HG03097 (cell line): ENCODE results near the gene DGCR6.
"Not testable (repeated sequence)": the region's sequence is repeated elsewhere in the genome, so short reads cannot be mapped to it uniquely, and the experiment has no call there.

Experiments used
- ATAC-seq: cut with Tn5 transposase; IDR thresholded peaks from one replicate; pipeline ENCODE4 v1.9.1; 2021; ENCODE audit not compliant: unreplicated experiment, low FRiP score

DGCR6 gene

DNA sequence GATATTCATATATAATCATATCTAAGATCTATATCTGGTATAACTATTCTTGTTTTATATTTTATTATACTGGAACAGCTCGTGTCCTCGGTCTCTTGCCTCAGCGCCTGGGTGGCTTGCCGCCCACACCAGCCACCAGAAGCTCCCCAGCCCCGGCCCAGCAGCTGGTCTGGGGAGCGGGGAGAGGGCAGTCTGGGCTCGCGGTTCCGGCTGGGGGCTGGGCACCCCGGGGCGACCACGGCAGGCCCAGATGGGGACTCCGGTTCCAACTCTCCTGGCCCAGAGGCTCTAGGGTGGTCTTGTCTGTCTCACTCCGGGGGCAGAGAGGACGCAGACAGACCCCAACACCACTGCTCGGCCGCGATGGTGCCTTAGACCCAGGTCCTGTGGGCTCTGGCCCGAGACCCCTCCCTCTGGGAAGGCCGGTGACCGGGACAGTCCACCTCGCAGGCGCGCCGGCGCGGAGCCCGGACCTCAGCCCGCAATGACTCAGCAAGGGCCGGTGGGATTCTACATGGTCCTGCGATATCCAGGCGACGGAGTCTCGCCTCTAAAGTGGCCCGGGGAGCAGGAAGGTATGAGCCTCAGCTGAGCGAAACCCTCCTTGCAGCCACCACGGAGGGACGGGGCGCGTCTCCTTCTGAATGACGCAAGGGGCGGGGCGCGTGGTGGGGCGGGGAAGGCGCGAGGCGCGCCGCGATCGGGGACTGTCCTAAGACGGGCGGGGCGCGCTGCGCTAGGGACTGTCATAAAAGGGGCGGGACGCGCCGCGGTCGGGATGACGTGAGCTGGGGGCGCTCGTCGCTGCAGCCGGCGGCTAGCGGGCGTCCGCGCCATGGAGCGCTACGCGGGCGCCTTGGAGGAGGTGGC is at the start of gene DGCR6:
DGCR6 (plus strand) TSS at position 781 of the 870 bp plus-strand sequence; CDS start at position 836, 55 bp downstream.
- ATAC-seq = no peak

GRCh38 chr22:18859314-18859713 is 46.8 kb upstream of the DGCR6 start:
- ATAC-seq = not testable (repeated sequence)

- not testable (repeated sequence) for ATAC-seq
These were observed 24.9 kb upstream of the DGCR6 start for GRCh38 chr22:18881260-18881659.

- ATAC-seq = not testable (repeated sequence)
These were observed 21.7 kb upstream of the DGCR6 start for GRCh38 chr22:18884465-18884864.

DNA sequence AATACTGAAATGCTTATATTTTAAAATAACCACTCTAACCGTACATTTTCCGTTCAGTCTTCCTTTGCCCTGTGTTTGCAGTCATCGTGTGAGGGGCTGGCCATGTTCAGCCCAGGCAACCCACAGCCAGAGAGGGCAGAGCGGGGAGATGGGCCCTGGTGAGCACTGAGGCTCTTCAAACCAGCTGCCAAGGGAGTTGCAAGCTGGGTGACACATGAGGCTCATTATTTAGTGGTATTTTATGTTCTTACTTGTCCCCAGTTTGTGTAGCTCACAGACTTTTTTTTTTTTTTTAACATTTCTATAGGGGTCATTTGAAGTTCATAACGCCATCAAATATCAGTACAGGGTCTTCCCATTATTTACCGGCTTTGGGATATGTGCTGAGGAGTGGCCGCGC is 18.0 kb upstream of the DGCR6 start:
- no peak for ATAC-seq

DNA sequence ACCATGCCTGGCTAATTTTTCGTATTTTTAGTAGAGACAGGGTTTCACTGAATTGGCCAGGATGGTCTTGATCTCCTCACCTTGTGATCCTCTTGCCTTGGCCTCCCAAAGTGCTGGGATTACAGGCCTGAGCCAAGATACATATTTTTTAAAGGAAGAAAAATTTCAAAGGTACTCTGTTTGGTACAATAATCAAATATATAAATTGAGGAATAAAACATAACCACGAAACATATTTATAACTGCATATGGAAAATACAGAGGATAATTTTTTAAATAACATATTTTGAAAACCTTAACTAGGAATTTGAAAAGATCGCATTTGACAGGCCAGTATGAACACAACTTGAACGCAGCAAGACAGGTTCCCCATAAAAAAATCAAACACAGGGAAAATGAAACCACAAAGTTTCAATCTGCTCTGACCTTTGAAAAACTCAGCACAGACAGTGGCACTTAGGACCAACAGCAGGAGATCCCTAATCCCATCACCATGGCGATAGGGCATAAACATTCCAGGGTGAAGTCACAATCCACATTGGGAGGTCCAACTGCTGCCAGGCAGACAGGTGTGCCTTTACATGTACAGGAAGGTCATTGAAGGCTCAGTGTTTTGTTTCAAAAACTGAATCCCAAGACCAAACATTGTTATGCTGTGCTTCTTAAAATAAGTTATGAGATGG is 15.5 kb upstream of the DGCR6 start:
- ATAC-seq = not testable (repeated sequence)

DNA sequence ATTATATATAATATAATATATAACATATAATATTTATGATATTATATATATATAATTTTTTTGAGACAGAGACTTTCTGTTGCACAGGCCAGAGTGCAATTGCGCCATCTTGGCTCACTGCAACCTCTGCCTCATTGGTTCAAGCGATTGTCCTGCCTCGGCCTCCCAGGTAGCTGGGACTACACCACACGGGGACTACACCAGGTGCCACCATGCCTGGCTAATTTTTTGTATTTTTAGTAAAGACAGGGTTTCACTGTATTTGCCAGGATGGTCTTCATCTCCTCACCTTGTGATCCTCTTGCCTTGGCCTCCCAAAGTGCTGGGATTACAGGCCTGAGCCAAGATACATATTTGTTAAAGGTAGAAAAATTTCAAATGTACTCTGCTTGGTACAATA is 12.3 kb upstream of the DGCR6 start:
- not testable (repeated sequence) for ATAC-seq

DNA sequence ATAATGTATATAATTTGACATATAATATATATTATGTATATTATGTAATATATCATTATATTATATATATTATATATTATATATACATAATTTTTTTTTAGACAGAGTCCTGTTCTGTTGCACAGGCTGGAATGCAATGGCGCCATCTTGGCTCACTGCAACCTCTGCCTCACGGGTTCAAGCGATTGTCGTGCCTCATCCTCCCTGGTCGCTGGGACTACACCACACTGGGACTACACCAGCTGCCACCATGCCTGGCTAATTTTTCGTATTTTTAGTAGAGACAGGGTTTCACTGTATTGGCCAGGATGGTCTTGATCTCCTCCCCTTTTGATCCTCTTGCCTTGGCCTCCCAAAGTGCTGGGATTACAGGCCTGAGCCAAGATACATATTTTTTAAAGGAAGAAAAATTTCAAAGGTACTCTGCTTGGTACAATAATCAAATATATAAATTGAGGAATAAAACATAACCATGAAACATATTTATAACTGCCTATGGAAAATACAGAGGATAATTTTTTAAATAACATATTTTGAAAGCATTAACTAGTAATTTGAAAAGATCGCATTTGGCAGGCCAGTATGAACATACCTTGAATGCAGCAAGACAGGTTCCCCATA is 10.0 kb upstream of the DGCR6 start:
- ATAC-seq = not testable (repeated sequence)

GRCh38 chr22:18906410-18906745 is 258 bp downstream of the DGCR6 start:
- ATAC-seq = not testable (repeated sequence)

DNA sequence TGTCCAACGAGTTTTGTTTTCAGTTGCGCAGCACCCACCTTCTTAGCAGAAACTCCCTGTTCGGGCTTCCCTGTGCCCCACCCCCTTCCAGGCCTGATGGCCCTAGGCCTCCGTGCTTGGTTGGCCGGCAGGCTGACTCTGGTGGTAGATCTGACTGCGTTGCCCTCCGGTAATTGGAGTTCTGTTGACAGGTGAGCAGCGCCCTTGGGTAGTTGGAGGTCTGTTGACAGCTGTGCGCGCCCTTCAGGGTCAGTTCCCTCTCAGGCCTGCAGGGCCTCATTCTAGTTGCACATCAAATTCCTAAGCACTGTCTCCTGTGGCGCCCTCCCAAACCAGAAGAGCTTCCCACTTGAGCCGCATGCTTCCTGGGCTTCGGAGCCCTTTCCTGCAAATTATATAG is 776 bp downstream of the DGCR6 start:
- ATAC-seq = no peak

- ATAC-seq = no peak
These were observed 3.4 kb downstream of the DGCR6 start for GRCh38 chr22:18909556-18909955.

DNA sequence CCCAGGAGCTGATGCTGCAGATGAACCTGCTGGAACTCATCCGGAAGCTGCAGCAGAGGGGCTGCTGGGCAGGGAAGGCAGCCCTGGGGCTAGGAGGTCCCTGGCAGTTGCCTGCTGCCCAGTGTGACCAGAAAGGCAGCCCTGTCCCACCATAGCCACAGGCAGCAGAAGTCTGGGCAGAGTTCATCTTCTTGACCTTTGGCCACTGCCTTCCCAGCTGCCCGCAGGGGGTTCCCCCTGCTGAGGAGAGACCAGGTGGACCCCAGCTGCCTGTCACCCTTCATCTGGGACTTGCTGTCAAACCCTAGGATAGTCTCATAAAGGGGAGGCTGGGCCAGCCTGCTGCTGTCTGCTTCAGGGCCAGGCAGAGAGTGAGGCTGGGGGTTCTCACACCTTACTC is 5.4 kb downstream of the DGCR6 start:
- not testable (repeated sequence) for ATAC-seq

GRCh38 chr22:18912264-18912946 is 6.3 kb downstream of the DGCR6 start:
- not testable (repeated sequence) for ATAC-seq

DNA sequence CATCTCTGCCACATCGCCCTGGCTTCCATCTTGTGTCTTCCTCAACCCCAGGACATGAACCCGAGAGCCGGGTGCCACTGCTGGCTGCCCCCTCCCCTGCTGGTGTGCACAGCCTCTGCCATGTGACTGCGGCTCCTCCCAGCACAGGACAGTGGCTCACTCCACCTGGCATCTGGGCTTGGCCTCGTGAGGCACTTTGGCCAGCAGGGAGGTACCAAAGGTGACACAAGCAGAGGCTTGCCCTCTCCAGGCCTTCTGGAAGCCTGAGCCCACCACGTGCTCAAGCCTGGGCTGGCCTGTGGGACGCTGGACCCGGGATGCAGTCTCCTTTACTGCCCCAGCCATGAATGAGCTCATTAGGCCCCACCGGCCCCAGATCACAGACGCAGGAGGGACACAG is 8.4 kb downstream of the DGCR6 start:
- not testable (repeated sequence) for ATAC-seq

DNA sequence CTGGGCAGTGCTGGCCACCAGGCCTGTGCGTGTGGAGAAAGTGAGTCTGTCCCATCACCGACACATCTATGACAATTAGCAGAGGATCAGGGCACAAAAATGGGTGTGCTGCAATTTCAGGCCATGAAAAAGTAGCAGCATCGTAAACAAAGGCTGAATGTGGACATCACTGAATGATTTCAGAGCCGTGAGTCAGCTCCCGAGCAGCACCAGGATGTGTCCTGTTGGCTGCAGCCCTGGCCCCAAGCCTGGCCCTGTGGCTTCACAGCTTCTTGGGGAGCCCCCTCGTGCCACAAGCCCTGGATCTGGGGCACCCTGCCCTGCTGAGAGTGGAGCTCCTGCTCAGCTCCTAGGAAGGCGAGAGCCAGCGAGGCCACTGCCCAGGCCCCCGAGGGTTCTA is 9.4 kb downstream of the DGCR6 start:
- ATAC-seq = not testable (repeated sequence)

DNA sequence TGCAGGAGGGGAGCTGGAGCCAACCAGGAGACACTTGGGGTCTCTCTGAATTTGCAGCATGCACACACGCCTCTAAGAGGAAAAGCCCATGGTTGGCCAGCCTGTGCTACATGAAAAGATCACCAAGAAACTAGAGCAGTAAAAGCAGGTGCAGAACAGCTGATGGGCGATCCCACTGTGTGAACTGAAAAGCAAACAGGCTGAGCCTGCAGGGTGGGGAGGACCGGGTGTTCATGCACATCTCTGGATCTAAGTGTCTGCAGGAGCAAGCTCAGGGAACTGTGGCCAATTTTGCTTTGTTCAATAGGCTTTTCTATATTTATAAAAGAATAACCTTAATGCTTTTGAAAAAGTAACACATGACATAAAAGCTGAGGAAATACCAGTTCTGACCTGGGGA is 11.7 kb downstream of the DGCR6 start:
- not testable (repeated sequence) for ATAC-seq

- ATAC-seq = not testable (repeated sequence)
These were observed 14.3 kb downstream of the DGCR6 start for GRCh38 chr22:18920257-18920902.

DNA sequence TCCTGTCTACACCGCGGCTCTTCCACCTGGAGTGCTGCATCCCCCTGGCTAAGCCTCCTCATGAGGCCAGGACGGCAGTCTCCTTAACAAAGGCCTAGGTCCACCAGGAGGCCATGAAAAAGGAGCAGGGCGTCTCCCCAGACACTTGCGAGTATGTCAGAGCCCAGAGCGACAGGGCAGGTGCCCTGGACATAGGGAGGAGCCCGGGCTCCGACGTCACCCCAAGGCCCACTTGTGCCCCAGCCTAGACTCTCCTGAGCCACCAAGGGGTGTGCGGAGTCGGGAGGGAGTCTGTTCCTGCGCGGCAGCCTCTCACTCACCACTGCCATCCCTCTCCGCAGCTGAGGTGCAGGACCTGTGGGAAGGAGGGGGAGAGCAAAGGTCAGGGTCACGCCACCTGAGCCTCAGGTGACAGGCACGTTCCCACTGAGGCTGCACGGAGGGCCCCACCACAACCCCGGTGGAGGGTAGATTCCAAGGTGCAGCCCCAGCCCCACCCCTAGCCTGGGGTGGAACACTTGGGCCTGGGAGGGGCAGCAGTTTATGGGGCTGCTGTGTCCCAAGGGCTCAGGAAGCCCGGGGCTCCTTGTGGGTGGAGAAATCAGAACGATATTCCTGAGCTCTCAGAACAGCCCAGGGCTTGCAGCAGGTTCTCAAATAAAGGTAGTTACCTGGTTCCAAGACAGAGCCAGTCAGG is 19.4 kb downstream of the DGCR6 start:
- ATAC-seq = no peak

DNA sequence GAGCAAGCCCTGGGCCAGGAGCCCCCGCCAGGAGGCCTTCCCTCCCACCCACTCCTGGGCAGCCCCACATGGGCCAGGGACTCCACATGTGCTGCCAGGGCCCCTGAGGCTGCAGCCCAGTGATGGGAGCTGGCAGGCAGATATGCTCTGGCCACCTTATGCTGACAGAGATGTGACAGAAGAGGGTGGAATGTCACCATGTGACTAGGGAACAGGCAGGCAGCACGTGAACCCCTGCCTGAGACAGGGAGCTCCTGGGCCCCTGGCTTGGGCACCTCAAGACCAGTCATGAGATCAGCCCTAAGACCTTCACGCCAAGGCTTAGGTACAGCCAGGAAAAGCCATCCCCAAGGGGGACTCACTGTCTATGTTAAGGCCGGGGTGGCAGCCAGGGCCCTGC is 20.9 kb downstream of the DGCR6 start:
- no peak for ATAC-seq

DNA sequence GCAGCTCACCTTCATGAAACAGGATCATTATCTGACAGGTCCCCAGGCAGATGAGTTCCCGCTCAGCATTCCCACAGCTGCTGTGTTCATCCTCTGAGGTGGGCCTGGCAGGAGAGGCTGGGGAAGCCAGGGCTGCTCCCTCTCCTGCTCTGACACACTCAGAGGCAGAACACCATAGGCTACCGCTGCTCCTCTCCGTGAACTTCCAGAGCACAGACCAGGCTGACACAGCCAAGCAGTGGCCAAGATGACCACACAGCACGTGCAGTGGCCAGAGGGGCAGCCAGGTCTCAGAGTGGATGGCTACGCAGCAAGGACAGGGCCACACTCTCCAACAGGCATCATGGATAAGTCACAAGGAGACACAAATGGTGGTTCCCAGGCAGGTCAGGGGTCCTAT is 21.5 kb downstream of the DGCR6 start:
- ATAC-seq = no peak
